Measurements from ENCODE around the gene OTUD3.

OTUD3 gene

DNA sequence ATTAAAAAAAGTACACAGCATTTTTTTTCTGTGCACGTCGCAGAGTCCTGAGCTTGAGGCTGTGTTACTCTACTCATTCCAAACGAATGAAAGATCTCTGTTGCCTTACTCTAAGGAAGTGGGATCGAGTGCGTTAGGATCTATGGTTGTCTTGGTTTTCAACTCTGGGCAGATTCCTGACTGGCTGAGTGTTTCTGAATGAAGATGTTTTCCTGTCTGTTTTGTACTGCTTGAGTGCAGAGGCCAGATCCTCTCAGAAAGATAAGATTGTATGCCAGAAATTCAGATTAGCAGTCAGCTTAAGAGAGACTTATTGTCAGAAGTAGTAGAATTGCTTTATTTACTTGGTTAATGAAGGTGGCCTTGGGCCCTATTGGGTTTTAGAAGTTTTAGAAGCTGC is 27.2 kb downstream of the OTUD3 start:
- no peak for DNase-seq (ENCODE audit: low read depth)
- no peak for TF ChIP-seq CTCF (conservative IDR thresholded peaks at IDR 0.05; ENCODE audit: control insufficient read depth, insufficient read depth, low read depth, low read length)
- H3K4me3 ChIP-seq (ENCODE audit: control insufficient read depth, low read depth, low read length), result no peak overlapping the region

DNA sequence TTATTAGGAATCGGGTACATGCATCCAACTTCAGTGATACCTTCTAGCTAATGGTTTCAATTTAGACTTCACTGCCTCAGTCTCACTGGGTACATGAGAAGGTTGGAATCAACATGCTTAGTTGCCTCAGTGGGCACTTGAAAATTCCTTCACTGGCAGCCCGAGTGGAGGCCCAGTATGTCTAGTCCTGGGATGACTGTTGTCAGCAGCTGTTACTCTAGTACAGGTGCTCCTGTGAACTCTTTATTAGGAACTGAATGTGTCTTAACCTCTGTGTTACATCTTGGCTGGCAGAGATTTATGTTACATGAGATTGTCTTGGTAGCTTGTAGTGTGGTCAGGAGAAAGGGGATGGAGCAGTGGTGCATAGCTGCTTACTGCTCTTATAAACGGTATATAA is 27.8 kb downstream of the OTUD3 start:
- H3K4me3 ChIP-seq (ENCODE audit: control insufficient read depth, low read depth, low read length), result no peak overlapping the region
- no peak for DNase-seq (ENCODE audit: low read depth)
- TF ChIP-seq CTCF (conservative IDR thresholded peaks at IDR 0.05; ENCODE audit: control insufficient read depth, insufficient read depth, low read depth, low read length), result no peak

GRCh38 chr1:19910650-19911049 is 28.5 kb downstream of the OTUD3 start:
- DNase-seq (ENCODE audit: low read depth), result no peak
- H3K4me3 ChIP-seq (ENCODE audit: control insufficient read depth, low read depth, low read length), result no peak overlapping the region
- TF ChIP-seq CTCF (conservative IDR thresholded peaks at IDR 0.05; ENCODE audit: control insufficient read depth, insufficient read depth, low read depth, low read length), result no peak

GRCh38 chr1:19918057-19918456 is 35.9 kb downstream of the OTUD3 start:
- peak; percentile 80 for DNase-seq (ENCODE audit: low read depth)
- no peak overlapping the region for H3K4me3 ChIP-seq (ENCODE audit: control insufficient read depth, low read depth, low read length)
- TF ChIP-seq CTCF (conservative IDR thresholded peaks at IDR 0.05; ENCODE audit: control insufficient read depth, insufficient read depth, low read depth, low read length), result peak; percentile 97

DNA sequence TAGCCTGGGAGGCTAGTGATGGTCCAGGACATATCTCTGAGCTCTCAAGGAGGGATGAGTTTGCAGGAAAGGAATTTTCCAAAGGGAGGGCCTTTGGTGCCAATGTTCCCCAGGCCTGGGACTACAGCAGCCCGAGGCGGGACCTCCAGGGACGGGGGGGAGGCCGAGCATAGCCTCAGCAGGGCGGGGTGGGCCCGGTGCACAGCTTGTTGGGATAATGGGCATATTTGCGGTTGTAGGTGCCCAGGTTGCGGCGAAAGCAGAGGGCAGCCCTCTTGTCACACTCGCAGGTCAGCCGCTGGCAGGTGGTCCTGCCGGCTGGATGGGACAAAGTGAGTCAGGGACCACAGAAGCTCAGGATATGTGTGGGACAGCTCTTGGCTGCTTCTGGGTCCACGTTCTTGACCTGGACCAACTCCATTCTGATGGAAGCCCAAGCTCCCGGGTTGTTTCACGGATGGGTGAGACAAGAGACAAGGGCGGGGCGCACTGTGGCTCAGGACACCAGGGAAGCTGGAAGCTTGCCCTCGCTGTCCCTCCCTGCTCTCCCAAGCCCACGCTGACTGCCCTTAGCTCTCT is 38.0 kb downstream of the OTUD3 start:
- DNase-seq (ENCODE audit: low read depth), result no peak
- no peak for TF ChIP-seq CTCF (conservative IDR thresholded peaks at IDR 0.05; ENCODE audit: control insufficient read depth, insufficient read depth, low read depth, low read length)
- H3K4me3 ChIP-seq (ENCODE audit: control insufficient read depth, low read depth, low read length), result no peak overlapping the region

- TF ChIP-seq CTCF (conservative IDR thresholded peaks at IDR 0.05; ENCODE audit: control insufficient read depth, insufficient read depth, low read depth, low read length), result no peak
- no peak for DNase-seq (ENCODE audit: low read depth)
- H3K4me3 ChIP-seq (ENCODE audit: control insufficient read depth, low read depth, low read length), result no peak overlapping the region
Measured at GRCh38 chr1:19921310-19921709, 39.1 kb downstream of the OTUD3 start.
